CD4-positive, alpha-beta T cell treated with Interleukin-15 for 4 hours (primary cell): ENCODE measurements around the gene CST7.
"Not testable (repeated sequence)": the region's sequence is repeated elsewhere in the genome, so short reads cannot be mapped to it uniquely, and the experiment has no call there.

Experiments used
- DNase-seq: peaks from one replicate; pipeline ENCODE4 v3.0.0-alpha.2; 2020; ENCODE audit warnings: low spot score

Gene CST7

GRCh38 chr20:24948939-24949679 is at the start of gene CST7:
CST7 (plus strand) TSS chr20:24949269; CDS start chr20:24949506, 237 bp downstream.
- peak; percentile 84 for DNase-seq

- no peak for DNase-seq
These were observed 42.3 kb upstream of the CST7 start for GRCh38 chr20:24906806-24907205.

GRCh38 chr20:24908642-24909041 is 40.4 kb upstream of the CST7 start:
- no peak for DNase-seq

- no peak for DNase-seq
These were observed 39.8 kb upstream of the CST7 start for GRCh38 chr20:24909086-24909780.

- DNase-seq: no peak
These were observed 39.2 kb upstream of the CST7 start for GRCh38 chr20:24909861-24910260.

- DNase-seq: no peak
These were observed 38.6 kb upstream of the CST7 start for GRCh38 chr20:24910461-24910860.

GRCh38 chr20:24911461-24911860 is 37.6 kb upstream of the CST7 start:
- no peak for DNase-seq

GRCh38 chr20:24912397-24913075 is 36.5 kb upstream of the CST7 start:
- DNase-seq: no peak

GRCh38 chr20:24913076-24913628 is 35.9 kb upstream of the CST7 start:
- no peak for DNase-seq

- DNase-seq: no peak
These were observed 34.5 kb upstream of the CST7 start for GRCh38 chr20:24914388-24915241.

- DNase-seq: no peak
These were observed 33.6 kb upstream of the CST7 start for GRCh38 chr20:24915440-24915839.

- DNase-seq: no peak
These were observed 33.2 kb upstream of the CST7 start for GRCh38 chr20:24915892-24916291.

- no peak for DNase-seq
These were observed 32.7 kb upstream of the CST7 start for GRCh38 chr20:24916412-24916811.

GRCh38 chr20:24917056-24917455 is 32.0 kb upstream of the CST7 start:
- DNase-seq: no peak

GRCh38 chr20:24917797-24918578 is 31.1 kb upstream of the CST7 start:
- peak; percentile 20 for DNase-seq

GRCh38 chr20:24918579-24919566 is 30.2 kb upstream of the CST7 start:
- DNase-seq: no peak

- not testable (repeated sequence) for DNase-seq
These were observed 29.4 kb upstream of the CST7 start for GRCh38 chr20:24919665-24920064.

- DNase-seq: not testable (repeated sequence)
These were observed 28.4 kb upstream of the CST7 start for GRCh38 chr20:24920706-24921105.

GRCh38 chr20:24929259-24929658 is 19.8 kb upstream of the CST7 start:
- not testable (repeated sequence) for DNase-seq
